Glutamatergic neuron (in vitro differentiated cells): ENCODE measurements around the gene SCCPDH. TPM values are rescaled to one million over a fixed set of nuclear protein-coding genes. Genes with fewer than 3 reads are reported as not detected.

Experiments used
- DNase-seq: peaks from one replicate; pipeline ENCODE4 v3.0.0; 2022
- H3K27ac Mint-ChIP-seq: one replicate; pipeline ENCODE4 v1.8.0; 2020; ENCODE audit warnings: mild to moderate bottlenecking, mixed read lengths, inconsistent platforms; ENCODE audit not compliant: unreplicated experiment
- H3K27me3 Mint-ChIP-seq: one replicate; pipeline ENCODE4 v1.8.0; 2020; ENCODE audit warnings: mild to moderate bottlenecking, moderate library complexity, mixed read lengths, inconsistent platforms; ENCODE audit not compliant: unreplicated experiment
- H3K36me3 Mint-ChIP-seq: one replicate; pipeline ENCODE4 v1.8.0; 2020; ENCODE audit warnings: mild to moderate bottlenecking, mixed read lengths, inconsistent platforms; ENCODE audit not compliant: unreplicated experiment
- H3K4me1 Mint-ChIP-seq: one replicate; pipeline ENCODE4 v1.8.0; 2020; ENCODE audit warnings: mild to moderate bottlenecking, low read depth, mixed read lengths, inconsistent platforms; ENCODE audit not compliant: unreplicated experiment
- H3K4me3 Mint-ChIP-seq: one replicate; pipeline ENCODE4 v1.8.0; 2020; ENCODE audit warnings: mild to moderate bottlenecking, mixed read lengths, inconsistent platforms; ENCODE audit not compliant: unreplicated experiment
- H3K9me3 Mint-ChIP-seq: one replicate; pipeline ENCODE4 v1.8.0; 2020; ENCODE audit warnings: mild to moderate bottlenecking, moderate library complexity, mixed read lengths, inconsistent platforms; ENCODE audit not compliant: unreplicated experiment
- total RNA-seq: library from RNA; stranded (reverse); fragmentation: NEBNext Ultra II Directional; extraction: Animal tissue kit (Norgen Biotek cat#: 25700); gene quantifications from one replicate; pipeline ENCODE4 v1.2.1, GENCODE V29; 2021; ENCODE audit not compliant: unreplicated experiment
- TF ChIP-seq, protein P1 (sequence below): fragments of 200-600 bp; sonication (generic); IDR thresholded peaks from one replicate; pipeline ENCODE4 v1.5.0; 2021; ENCODE audit not compliant: partially characterized antibody, unreplicated experiment

The SCCPDH gene
- total RNA-seq, 1 donor from 2014 or later = 34.6 TPM

DNA sequence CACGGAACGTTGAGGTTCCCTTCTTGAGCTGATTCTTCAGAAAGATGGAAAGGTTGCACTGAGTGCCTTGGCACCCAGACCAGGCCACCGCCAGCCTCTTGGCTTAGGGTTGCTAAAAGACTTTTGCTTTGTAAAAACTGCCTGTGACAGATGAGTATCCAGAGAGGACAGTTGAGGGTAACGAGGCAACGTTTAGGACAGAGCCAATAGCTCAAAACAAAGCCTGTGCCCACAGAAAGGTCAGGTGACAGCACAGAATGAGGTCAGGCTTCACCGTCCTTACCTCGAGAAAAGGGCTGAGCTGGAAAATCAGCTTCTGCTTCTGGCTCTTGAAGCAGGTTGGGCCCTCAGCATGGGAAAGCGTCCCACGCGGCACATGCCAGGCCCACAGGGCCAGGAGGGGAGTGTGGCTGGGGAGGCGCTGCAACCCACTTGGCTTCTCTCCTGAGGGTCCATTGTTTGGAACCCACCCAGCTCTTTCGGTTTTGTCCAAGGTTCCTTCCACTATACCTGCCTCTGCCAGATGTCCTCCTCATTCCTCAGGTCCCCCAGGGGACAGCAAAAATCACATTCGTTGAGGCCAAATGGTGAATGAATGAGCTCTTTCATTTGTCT lies 55.5 kb downstream of the SCCPDH start:
- TF ChIP-seq, protein P1, sequence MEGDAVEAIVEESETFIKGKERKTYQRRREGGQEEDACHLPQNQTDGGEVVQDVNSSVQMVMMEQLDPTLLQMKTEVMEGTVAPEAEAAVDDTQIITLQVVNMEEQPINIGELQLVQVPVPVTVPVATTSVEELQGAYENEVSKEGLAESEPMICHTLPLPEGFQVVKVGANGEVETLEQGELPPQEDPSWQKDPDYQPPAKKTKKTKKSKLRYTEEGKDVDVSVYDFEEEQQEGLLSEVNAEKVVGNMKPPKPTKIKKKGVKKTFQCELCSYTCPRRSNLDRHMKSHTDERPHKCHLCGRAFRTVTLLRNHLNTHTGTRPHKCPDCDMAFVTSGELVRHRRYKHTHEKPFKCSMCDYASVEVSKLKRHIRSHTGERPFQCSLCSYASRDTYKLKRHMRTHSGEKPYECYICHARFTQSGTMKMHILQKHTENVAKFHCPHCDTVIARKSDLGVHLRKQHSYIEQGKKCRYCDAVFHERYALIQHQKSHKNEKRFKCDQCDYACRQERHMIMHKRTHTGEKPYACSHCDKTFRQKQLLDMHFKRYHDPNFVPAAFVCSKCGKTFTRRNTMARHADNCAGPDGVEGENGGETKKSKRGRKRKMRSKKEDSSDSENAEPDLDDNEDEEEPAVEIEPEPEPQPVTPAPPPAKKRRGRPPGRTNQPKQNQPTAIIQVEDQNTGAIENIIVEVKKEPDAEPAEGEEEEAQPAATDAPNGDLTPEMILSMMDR = no peak

DNA sequence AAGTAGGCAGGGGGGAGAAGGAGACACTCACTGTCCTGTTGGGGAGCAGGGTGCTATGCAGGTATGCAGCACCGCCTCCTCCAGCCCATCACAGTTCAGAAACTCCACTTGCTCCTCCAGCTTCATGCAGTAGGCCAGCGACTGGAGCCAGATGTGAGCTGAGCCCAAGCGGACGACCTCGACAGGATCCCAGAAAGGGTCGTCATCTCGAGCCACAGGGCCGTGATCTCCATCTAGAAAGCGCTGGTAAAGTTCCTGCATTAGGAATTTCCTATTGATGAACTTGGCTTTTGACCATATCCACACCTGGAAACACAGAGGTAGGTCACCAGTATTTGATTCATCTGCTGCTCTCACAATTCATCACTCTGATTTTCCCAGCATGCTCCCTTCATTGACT lies 56.1 kb downstream of the SCCPDH start:
- Mint-ChIP-seq H3K36me3 (peaks cover 11% of the 10 kb centered on the region), H3K4me1 (no peaks in the 10 kb centered on the region), H3K9me3 (peaks cover 2% of the 10 kb centered on the region), H3K27me3 (peaks cover 5% of the 10 kb centered on the region), H3K4me3 (no peak overlapping the region), H3K27ac (no peak overlapping the region)
- no peak for DNase-seq
- TF ChIP-seq, protein P1 = no peak

More for the DNA sequence above, 55.5 kb downstream of the SCCPDH start:
- Mint-ChIP-seq H3K4me1 (no peaks in the 10 kb centered on the region), H3K36me3 (peaks cover 7% of the 10 kb centered on the region), H3K27ac (no peak overlapping the region), H3K9me3 (no peaks in the 10 kb centered on the region), H3K27me3 (peaks cover 3% of the 10 kb centered on the region), H3K4me3 (no peak overlapping the region)
- DNase-seq = no peak

DNA sequence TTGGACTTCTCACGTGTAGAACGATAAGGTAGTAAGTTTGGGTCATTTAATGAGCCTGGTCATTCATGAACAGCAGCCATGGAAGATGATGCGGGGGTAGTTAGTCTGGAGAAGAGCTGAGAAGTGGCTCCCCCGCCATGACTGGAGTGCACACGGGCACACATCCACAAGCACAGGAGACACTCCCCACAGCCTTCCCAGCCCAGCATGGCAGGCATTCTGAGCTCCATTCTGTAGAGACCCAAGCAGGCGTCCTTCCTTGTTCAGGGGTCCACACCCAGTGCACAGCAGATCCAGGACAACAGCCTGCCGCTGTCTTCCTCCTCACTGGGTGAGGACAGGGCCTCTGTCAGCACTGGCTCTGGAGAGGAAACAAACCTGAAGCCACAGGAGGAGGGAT lies 57.0 kb downstream of the SCCPDH start:
- H3K4me3 Mint-ChIP-seq = no peak overlapping the region
- TF ChIP-seq, protein P1 = no peak
- no peaks in the 10 kb centered on the region for H3K4me1 Mint-ChIP-seq
- peaks cover 15% of the 10 kb centered on the region for H3K36me3 Mint-ChIP-seq
- peaks cover 8% of the 10 kb centered on the region for H3K9me3 Mint-ChIP-seq
- no peak overlapping the region for H3K27ac Mint-ChIP-seq
- DNase-seq = no peak
- H3K27me3 Mint-ChIP-seq = peaks cover 10% of the 10 kb centered on the region

DNA sequence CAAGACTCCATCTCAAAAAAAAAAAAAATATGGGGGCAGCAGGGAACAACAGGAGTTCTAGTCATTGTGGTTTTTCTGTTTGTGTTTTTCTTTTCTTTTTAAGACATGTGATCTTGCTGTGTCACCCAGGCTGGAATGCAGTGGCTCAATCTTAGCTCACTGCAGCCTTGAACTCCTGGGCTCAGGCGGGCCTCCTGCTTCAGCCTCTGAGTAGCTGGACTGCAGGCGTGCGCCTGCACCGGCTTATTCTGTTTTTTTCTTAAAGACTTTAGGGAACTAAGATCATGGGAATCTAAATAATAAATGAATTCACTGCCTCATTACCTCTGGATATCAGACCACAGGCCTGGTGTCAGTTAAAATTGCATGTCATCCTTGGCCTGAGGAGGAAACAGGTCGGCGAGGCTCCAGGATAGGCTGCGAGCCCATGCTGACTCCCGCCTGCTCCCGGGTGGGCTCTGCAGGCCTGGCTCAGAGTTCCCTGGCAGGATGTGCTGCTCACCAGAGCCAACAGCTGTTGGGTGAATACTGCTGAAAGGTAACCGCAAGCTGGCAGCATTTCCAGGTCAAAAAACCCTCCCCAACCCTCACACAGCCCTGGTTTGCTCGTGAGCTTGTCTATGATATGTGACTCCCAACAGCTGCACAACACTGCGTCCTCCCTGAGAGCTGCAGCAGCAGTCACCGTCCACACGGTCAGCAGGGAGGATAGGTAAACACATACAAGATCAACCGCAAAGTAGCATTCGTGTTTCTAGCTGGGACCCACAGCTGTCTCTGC lies 58.1 kb downstream of the SCCPDH start:
- TF ChIP-seq, protein P1 = no peak
- H3K27ac Mint-ChIP-seq = no peak overlapping the region
- DNase-seq = no peak
- no peaks in the 10 kb centered on the region for H3K4me1 Mint-ChIP-seq
- no peak overlapping the region for H3K4me3 Mint-ChIP-seq
- peaks cover 15% of the 10 kb centered on the region for H3K36me3 Mint-ChIP-seq
- H3K27me3 Mint-ChIP-seq = peaks cover 13% of the 10 kb centered on the region
- peaks cover 10% of the 10 kb centered on the region for H3K9me3 Mint-ChIP-seq
